HCT116 (cell line): ENCODE data around the gene NEU4. TPM values are rescaled to one million over a fixed set of nuclear protein-coding genes. Genes with fewer than 3 reads are reported as not detected.

ENCODE experiments used
- ATAC-seq: fragments of 200-7000 bp; cut with Tn5 transposase; 2 replicates; pipeline ENCODE4 v1.9.1; 2020; ENCODE audit warnings: mild to moderate bottlenecking, moderate library complexity
- BruUV-seq: library from RNA; stranded (reverse); fragments of 400-500 nt; replicated peaks from 2 replicates; lab custom pipeline; 2021; lab: Mats Ljungman, UMichigan
- CTCF ChIA-PET: fragments of 300-600 bp; sonication (Branson Sonifier 250); formaldehyde crosslinking; loops from one replicate; lab custom pipeline; 2021; ENCODE audit warnings: antibody characterized with exemption; lab: Charles Lee
- POLR2A ChIA-PET: fragments of 300-600, 350-600 bp; sonication (Branson Sonifier 250); formaldehyde crosslinking; loops from one replicate; lab custom pipeline; 2021; ENCODE audit warnings: antibody characterized with exemption; lab: Charles Lee
- RAD21 ChIA-PET, 2 experiments: fragments of 300-600 bp; sonication (Branson Sonifier 250); formaldehyde crosslinking; loops; one replicate each; lab custom pipeline; 2023; ENCODE audit warnings: low total read pairs in 2 of 2; ENCODE audit not compliant: uncharacterized antibody in 2 of 2, unreplicated experiment in 2 of 2, low non-redundant PET in 1 of 2; lab: Charles Lee
- DNase-seq: peaks from one replicate; pipeline ENCODE4 v3.0.0-alpha.2; 2010; ENCODE audit warnings: low read depth, low spot score
- H2AFZ ChIP-seq: fragments of 200-600 bp; shearing (Covaris generic), sonication (generic); 2 replicates; pipeline ENCODE4 v1.6.1; 2017; ENCODE audit warnings: low read depth, mixed run types, mixed read lengths, antibody characterized with exemption, low read length; ENCODE audit not compliant: poor library complexity, severe bottlenecking
- H3K27ac ChIP-seq: 2 replicates; pipeline ENCODE4 v1.5.1; 2012; ENCODE audit warnings: low read depth, low read length
- H3K27me3 ChIP-seq: fragments of 200-600 bp; sonication (generic); 2 replicates; pipeline ENCODE4 v1.6.1; 2016; ENCODE audit warnings: mixed run types, low read length, mixed read lengths; ENCODE audit not compliant: insufficient read depth
- H3K36me3 ChIP-seq, 2 experiments: fragments of 200-500 bp in 1 of 2; fragments of 200-600 bp in 1 of 2; sonication (Bioruptor generic) in 1 of 2; sonication (generic) in 1 of 2; 2 replicates each; pipeline versions ENCODE4 v1.5.1 to v1.6.1; 2014 to 2016; ENCODE audit warnings: low read length in 2 of 2, inconsistent platforms in 1 of 2, mixed read lengths in 1 of 2, mixed run types in 1 of 2; ENCODE audit not compliant: insufficient read depth in 2 of 2, control insufficient read depth in 1 of 2
- H3K4me1 ChIP-seq, 2 experiments: fragments of 200-600 bp in 1 of 2; sonication (generic) in 1 of 2; 2 replicates each; pipeline versions ENCODE4 v1.5.1 to v1.6.1; 2012 to 2017; ENCODE audit warnings: low read length in 2 of 2, inconsistent platforms in 1 of 2, mild to moderate bottlenecking in 1 of 2, mixed read lengths in 1 of 2, mixed run types in 1 of 2, moderate library complexity in 1 of 2; ENCODE audit not compliant: insufficient read depth in 2 of 2, control insufficient read depth in 1 of 2
- H3K4me2 ChIP-seq: fragments of 200-600 bp; sonication (generic); 2 replicates; pipeline ENCODE4 v1.6.1; 2017; ENCODE audit warnings: mixed run types, low read length, mixed read lengths
- H3K4me3 ChIP-seq, 2 experiments: fragments of 200-600 bp in 1 of 2; sonication (generic) in 1 of 2; replicated peaks in 1 of 2; 2 replicates each; pipeline ENCODE4 v1.5.1; 2011 to 2016; ENCODE audit warnings: low read length in 2 of 2, control low read depth in 1 of 2, low read depth in 1 of 2, mild to moderate bottlenecking in 1 of 2, mixed read lengths in 1 of 2, mixed run types in 1 of 2
- H3K79me2 ChIP-seq: fragments of 200-600 bp; sonication (generic); 2 replicates; pipeline ENCODE4 v1.6.1; 2017; ENCODE audit warnings: mild to moderate bottlenecking, mixed run types, low read length, moderate library complexity, mixed read lengths; ENCODE audit not compliant: insufficient read depth
- H3K9ac ChIP-seq: fragments of 200-600 bp; sonication (generic); 2 replicates; pipeline ENCODE4 v1.6.1; 2016; ENCODE audit warnings: low read length, mixed read lengths
- H3K9me2 ChIP-seq: fragments of 200-600 bp; sonication (generic), shearing (Covaris generic); 2 replicates; pipeline ENCODE4 v1.6.1; 2017; ENCODE audit warnings: mixed run types, mild to moderate bottlenecking, moderate library complexity; ENCODE audit not compliant: insufficient read depth
- H3K9me3 ChIP-seq, 2 experiments: fragments of 200-500 bp in 1 of 2; fragments of 200-600 bp in 1 of 2; sonication (Bioruptor generic) in 1 of 2; sonication (generic) in 1 of 2; 2 replicates each; pipeline ENCODE4 v1.6.1; 2014 to 2017; ENCODE audit warnings: low read length in 2 of 2, mixed read lengths in 2 of 2, inconsistent platforms in 1 of 2, low read depth in 1 of 2, mild to moderate bottlenecking in 1 of 2, mixed run types in 1 of 2, moderate library complexity in 1 of 2; ENCODE audit not compliant: control insufficient read depth in 1 of 2, insufficient read depth in 1 of 2
- H4K20me1 ChIP-seq: fragments of 200-600 bp; sonication (generic), shearing (Covaris generic); 2 replicates; pipeline ENCODE4 v1.6.1; 2017; ENCODE audit warnings: mixed run types, mild to moderate bottlenecking, moderate library complexity; ENCODE audit not compliant: insufficient read depth
- ELF1 ChIP-seq: IDR thresholded peaks from 2 replicates; pipeline ENCODE4 v1.6.1; 2012; ENCODE audit warnings: low read depth, borderline replicate concordance
- MAX ChIP-seq: IDR thresholded peaks from 2 replicates; pipeline ENCODE4 v1.6.1; 2012
- SP1 ChIP-seq: IDR thresholded peaks from 2 replicates; pipeline ENCODE4 v1.6.1; 2012; ENCODE audit warnings: low read depth
- YY1 ChIP-seq: IDR thresholded peaks from 2 replicates; pipeline ENCODE4 v1.6.1; 2011; ENCODE audit warnings: low read length, low read depth, moderate library complexity, mild to moderate bottlenecking; ENCODE audit not compliant: insufficient replicate concordance; ENCODE audit errors: extremely low read depth
- ZNF274 ChIP-seq: fragments of 200-500 bp; sonication (Bioruptor generic); IDR thresholded peaks from 2 replicates; pipeline ENCODE4 v1.6.1; 2014; ENCODE audit warnings: mild to moderate bottlenecking, low read depth, low read length, inconsistent platforms
- intact Hi-C: fragments of 100-400 bp; cut with micrococcal nuclease; formaldehyde crosslinking; loops from 2 replicates; pipeline ENCODE4 v1.10.0; 2022
- total RNA-seq: library from RNA; stranded (reverse); gene quantifications from one replicate; pipeline ENCODE4 v1.2.1, GENCODE V29; 2021; ENCODE audit not compliant: unreplicated experiment
- TF ChIP-seq, protein P1 (sequence below): IDR thresholded peaks from 2 replicates; pipeline ENCODE4 v1.6.1; 2012

NEU4 gene
- total RNA-seq, 1 experiment from 2014 or later = 0.34 TPM

GRCh38 chr2:241775223-241776177, 33.5 kb upstream of the NEU4 start:
- Histone ChIP-seq H3K9me2 (no peaks in the 10 kb centered on the region), H3K9ac (peak overlapping the region; percentile 45), H3K27ac (peak overlapping the region; percentile 14; the same call in 1 of the 2 replicates), H3K27me3 (no peaks in the 10 kb centered on the region), H3K79me2 (no peaks in the 10 kb centered on the region), H3K36me3 (no peaks in the 10 kb centered on the region), H3K4me1 (peaks cover 16 to 31% of the 10 kb centered on the region in 2 experiments), H3K9me3 (no peaks in the 10 kb centered on the region), H4K20me1 (no peaks in the 10 kb centered on the region), H3K4me2 (peak overlapping the region; percentile 73), H3K4me3 (peak overlapping the region in 1 of 2 experiments; percentile 37; a peak in 2 of 4 replicates), H2AFZ (no peak overlapping the region)
- CTCF ChIA-PET = no interaction called here
- no TSS peak for BruUV-seq
- ATAC-seq = no peak; the same call in none of the 2 replicates
- RAD21 ChIA-PET = interaction anchor here in 1 of 2 experiments (0.5 kb wide), 1 partner anchor 77 kb away, joined by 4 read pairs; no protein-coding TSS in a partner anchor
- POLR2A ChIA-PET = no interaction called here
- TF ChIP-seq SP1 = no peak
- no peak for TF ChIP-seq ZNF274
- no peak for TF ChIP-seq ELF1
- TF ChIP-seq, protein P1, sequence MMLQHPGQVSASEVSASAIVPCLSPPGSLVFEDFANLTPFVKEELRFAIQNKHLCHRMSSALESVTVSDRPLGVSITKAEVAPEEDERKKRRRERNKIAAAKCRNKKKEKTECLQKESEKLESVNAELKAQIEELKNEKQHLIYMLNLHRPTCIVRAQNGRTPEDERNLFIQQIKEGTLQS = no peak
- no peak for TF ChIP-seq YY1
- TF ChIP-seq MAX = no peak
- intact Hi-C loops = no loop called here
- DNase-seq = no peak
